Measurements from ENCODE around the gene IRS2.

- TF ChIP-seq GATA2 (IDR thresholded peaks at IDR 0.05; ENCODE audit: low read depth, low read length) (no peak), GATA3 (IDR thresholded peaks at IDR 0.05; ENCODE audit: low read depth, low read length) (no peak)
These were observed 15.9 kb downstream of the IRS2 start for GRCh38 chr13:109770436-109770835.
